IPS DF 4.7 (cell line): ENCODE measurements around the gene COL9A1.

Source experiments
- DNase-seq: peaks from one replicate; pipeline ENCODE4 v3.0.0-alpha.2; 2013; ENCODE audit warnings: low spot score; ENCODE audit errors: extremely low read depth

The COL9A1 gene

GRCh38 chr6:70234561-70235236 lies 68.2 kb downstream of the COL9A1 start:
- DNase-seq = no peak

- no peak for DNase-seq
Measured at GRCh38 chr6:70231311-70231710, 71.6 kb downstream of the COL9A1 start.

DNA sequence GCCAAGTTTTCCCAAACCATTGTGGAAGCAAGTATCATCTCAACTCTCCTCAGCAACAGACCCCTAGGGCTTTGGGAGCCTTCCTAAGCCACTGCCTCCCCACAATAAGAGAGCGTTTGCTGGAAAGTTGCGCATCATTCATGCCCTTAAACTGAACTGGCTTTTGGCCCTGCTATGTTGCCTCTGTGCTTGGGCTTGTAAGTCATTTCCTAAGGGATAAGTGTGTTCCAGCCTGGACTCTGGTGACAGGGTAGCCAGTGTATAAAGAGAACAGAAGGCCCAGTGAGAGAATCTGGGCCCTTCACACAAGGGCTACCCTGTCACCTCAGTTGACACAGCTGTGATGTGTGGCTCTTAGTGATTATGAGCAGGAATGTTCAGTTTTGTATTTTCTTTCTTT lies 77.8 kb downstream of the COL9A1 start:
- no peak for DNase-seq

DNA sequence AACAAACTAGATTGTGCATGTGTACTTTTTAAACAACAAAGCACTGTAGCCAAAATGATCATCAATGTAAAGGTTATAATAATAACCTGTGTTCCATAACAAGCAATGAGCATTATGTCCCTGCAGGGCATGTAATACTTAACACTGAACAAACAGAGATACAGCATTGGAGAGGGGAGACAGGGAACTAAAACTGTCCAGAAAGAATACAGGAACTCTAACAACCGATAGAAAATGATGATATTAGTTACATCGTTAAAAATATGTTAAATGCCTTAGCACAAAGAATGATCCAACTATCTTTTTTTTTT lies 80.5 kb downstream of the COL9A1 start:
- DNase-seq = no peak

DNA sequence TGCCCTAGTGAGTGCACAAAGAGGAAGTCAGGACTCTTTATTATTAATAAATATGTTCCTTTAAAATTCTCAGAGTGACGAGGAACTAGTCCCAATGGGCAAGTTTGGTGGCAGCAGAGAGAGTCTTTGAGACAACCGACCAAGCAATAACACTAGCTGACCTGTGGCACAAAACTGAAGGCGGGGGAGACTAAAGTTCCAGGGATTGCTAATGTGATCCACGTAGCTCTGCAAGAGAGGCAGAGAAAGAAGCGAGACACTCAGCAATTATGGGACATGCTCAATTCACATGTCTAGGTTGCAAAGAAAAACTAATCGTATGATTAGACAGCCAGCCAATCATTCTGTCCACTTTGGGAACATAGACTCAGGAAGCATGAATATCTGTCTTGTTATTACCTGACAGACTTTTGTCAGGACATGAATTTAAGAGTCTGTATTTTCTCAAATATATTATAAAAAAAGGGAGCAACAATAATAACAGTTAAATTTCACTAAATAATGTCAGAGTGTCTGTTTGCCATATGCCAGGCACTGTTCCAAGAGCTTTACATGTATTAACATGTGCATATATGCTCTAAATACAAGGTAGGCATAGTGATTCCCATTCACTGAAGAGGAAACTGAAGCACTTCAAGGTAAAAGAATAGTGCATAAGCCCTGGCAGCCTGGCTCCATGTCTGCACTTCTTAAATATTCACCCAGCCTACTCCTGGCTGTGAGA lies 81.0 kb downstream of the COL9A1 start:
- no peak for DNase-seq

DNA sequence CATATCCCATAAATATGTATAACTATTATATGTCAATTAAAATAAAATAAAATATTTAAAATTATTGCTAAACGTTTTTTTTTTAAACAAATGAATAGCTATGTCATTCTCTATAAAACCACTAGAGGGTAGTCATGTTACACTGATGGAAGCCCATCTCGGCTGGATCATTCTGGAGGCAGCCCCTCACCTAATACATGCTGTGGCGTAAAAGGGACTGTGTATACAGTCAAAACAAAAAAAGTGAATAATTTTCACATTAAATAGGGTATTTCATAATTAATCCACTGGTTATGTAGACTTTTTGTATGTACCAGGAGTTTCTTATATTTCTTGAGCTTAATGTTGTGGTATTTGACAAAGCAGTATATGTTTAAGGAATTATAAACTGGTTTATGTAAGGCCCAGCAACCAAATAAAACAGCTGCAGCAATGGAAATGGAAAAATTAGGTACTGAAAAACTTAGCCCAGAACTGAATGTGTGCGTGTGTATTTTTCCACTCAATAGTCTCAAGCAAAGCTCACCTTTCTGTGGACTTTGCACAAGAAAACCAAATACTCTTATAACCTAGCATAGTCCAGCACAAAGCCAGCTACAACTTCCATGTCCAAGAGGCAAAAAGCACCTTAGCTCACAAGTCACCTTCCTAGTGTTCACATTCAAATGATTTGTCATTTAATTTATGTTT lies 81.7 kb downstream of the COL9A1 start:
- no peak for DNase-seq

GRCh38 chr6:70219943-70220613 lies 82.8 kb downstream of the COL9A1 start:
- DNase-seq = no peak

DNA sequence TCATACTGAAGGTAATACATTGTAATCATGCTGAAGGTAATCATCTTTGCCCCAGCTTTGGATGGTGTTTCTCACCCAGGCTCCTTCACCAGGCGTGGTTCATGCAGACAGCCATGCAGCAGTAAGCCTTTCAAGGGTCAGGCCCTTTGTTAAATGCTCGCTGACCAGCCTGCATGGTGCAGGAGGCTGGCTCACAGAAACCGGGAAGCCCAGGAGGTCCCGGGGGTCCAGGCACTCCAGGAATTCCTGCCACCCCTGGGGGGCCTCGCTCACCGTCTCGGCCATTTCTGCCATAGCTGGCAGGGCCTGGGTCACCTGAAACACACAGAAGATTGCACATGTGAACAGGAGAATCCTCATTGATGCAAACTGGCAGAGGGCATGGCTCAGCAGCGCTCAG lies 86.1 kb downstream of the COL9A1 start:
- no peak for DNase-seq

- DNase-seq = no peak
Measured at GRCh38 chr6:70215460-70216108, 87.3 kb downstream of the COL9A1 start.

DNA sequence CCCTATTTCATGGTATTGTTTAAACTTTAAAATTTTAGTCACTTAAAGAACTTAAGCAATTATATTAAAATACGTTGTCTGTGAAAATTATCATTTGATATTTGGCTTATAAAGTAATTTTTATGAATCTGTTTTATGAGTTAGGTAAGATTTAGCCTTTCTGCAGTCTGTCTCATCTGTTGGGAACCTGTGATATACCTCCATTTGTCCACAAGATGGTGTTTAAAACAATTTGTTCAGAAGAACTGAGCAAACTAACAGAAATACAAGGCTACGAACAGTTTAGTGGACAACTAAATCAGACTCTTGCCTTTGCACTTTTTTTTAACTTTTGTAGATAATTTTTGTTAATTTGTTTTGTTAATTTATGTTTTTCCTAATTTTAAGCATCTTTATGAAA lies 92.4 kb downstream of the COL9A1 start:
- no peak for DNase-seq

- no peak for DNase-seq
Measured at GRCh38 chr6:70208235-70208790, 94.6 kb downstream of the COL9A1 start.

DNA sequence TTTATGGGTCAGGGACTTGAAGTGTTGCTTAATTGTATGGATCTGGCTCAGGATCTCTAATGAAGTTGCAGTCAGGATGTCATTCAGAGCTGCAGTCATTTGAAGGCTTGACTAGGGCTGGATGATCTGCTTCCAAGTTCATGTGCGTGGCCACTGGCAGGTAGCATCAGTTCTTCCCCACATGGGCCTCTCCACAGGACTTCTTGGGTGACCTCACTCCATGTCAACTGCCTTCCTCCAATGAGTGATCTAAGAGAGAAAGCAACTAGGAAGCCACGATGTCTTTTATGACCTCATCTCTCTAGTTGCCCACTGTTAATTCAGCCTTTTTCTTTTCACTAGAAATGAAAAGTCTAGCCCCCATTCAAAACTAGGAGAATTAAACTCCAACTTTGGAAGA lies 104.1 kb downstream of the COL9A1 start:
- DNase-seq = no peak

DNA sequence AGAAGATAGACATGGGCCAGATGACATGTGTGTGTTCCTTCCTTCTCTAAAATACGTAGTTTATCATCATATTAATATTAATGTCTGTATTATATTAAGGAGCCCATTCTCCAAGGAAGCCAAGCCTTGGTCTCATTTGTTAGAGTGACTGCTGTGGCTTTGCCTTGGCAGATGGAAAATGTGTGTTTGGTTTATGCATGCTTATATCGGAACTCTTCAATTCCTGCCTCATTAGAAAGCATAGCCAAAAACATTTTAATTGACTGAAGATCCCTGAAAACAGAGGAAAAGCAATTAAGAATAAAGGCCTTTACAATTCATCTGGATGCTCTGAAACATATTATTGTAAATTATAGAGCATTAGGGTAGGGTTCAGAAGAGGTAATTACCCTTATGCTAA lies 106.4 kb downstream of the COL9A1 start:
- DNase-seq = no peak

DNA sequence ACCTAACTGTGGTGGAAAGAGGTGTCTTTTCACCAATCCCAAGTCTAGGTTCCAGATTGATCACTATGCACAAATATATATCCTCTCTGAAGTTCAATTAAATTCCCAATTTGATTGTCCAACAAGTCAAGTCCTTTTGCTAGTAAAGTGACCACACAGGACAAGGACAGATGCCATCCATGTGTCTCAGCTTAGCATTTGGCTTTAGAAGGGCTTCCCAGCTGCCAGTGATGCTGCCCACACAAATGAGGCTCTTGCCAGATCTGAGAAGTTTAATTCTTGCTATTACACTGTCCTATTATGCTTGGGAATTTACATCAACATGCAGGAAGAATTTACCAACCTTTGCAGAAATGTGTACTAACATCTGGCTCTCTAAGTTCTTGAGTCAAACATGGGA lies 108.5 kb downstream of the COL9A1 start:
- no peak for DNase-seq

DNA sequence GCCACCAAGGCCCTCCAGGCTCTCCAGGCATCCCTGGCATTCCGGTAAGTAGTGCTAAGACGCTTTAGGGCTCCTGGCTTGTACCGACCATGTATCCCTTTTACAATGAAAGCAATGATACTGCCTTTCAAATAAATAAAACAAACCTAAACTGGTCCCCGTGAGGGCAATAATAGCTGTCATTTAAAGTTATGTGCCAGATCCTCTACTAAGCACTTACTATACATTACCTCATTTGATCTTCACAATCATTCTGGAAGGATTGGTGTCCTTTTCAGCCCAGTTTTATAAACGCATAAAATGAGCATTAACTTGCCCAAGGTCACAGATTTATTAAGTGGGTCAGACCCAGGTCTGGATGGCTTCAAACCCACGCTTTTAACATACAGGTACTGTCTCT lies 114.7 kb downstream of the COL9A1 start:
- no peak for DNase-seq

GRCh38 chr6:70186461-70186860 lies 116.4 kb downstream of the COL9A1 start:
- DNase-seq = no peak

GRCh38 chr6:70184723-70185122 lies 118.2 kb downstream of the COL9A1 start:
- DNase-seq = no peak

- DNase-seq = no peak
Measured at GRCh38 chr6:70183538-70183937, 119.3 kb downstream of the COL9A1 start.

GRCh38 chr6:70180901-70181599 lies 121.8 kb downstream of the COL9A1 start:
- DNase-seq = no peak

DNA sequence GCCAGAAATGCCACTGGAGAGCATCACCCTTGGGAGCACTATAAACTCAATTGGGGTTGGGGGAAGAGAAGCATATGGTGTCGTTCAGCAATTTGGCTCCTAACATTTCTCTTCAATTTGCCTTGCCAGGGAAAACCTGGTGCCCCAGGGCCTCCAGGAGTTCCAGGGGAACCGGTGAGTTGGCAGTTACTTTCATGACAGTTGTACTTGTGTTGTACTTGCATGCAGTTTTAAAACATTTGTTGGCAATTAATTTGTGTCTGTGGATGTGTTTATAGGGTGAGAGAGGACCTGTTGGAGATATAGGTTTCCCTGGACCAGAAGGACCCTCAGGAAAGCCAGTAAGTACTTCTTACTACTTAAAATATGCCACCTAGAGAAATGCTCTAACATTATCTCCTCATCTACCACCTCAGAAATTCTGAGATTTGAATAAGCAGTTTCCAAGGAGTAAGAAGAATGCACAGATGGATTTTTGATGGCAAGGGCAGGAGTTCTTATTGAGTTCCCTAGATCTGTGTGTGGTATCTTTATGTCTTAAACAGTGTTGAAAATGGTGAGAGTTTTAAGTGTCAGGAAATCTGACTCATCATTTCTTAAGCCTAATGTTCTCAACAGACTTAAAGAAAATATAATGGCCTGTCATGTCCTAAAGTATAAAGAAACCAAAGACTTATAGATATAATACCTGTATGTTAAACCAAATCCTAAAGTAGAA lies 122.5 kb downstream of the COL9A1 start:
- DNase-seq = no peak
